HCT116 (cell line): ENCODE results near the gene NUMB. TPM values are rescaled to one million over a fixed set of nuclear protein-coding genes. Genes with fewer than 3 reads are reported as not detected.

Experiments
- ATAC-seq: fragments of 200-7000 bp; cut with Tn5 transposase; 2 replicates; pipeline ENCODE4 v1.9.1; 2020; ENCODE audit warnings: mild to moderate bottlenecking, moderate library complexity
- BruUV-seq: library from RNA; stranded (reverse); fragments of 400-500 nt; replicated peaks from 2 replicates; lab custom pipeline; 2021; lab: Mats Ljungman, UMichigan
- CTCF ChIA-PET: fragments of 300-600 bp; sonication (Branson Sonifier 250); formaldehyde crosslinking; loops from one replicate; lab custom pipeline; 2021; ENCODE audit warnings: antibody characterized with exemption; lab: Charles Lee
- POLR2A ChIA-PET: fragments of 300-600, 350-600 bp; sonication (Branson Sonifier 250); formaldehyde crosslinking; loops from one replicate; lab custom pipeline; 2021; ENCODE audit warnings: antibody characterized with exemption; lab: Charles Lee
- RAD21 ChIA-PET, 2 experiments: fragments of 300-600 bp; sonication (Branson Sonifier 250); formaldehyde crosslinking; loops; one replicate each; lab custom pipeline; 2023; ENCODE audit warnings: low total read pairs in 2 of 2; ENCODE audit not compliant: uncharacterized antibody in 2 of 2, unreplicated experiment in 2 of 2, low non-redundant PET in 1 of 2; lab: Charles Lee
- DNase-seq: peaks from one replicate; pipeline ENCODE4 v3.0.0-alpha.2; 2010; ENCODE audit warnings: low read depth, low spot score
- H2AFZ ChIP-seq: fragments of 200-600 bp; shearing (Covaris generic), sonication (generic); 2 replicates; pipeline ENCODE4 v1.6.1; 2017; ENCODE audit warnings: low read depth, mixed run types, mixed read lengths, antibody characterized with exemption, low read length; ENCODE audit not compliant: poor library complexity, severe bottlenecking
- H3K27ac ChIP-seq: 2 replicates; pipeline ENCODE4 v1.5.1; 2012; ENCODE audit warnings: low read depth, low read length
- H3K27me3 ChIP-seq: fragments of 200-600 bp; sonication (generic); 2 replicates; pipeline ENCODE4 v1.6.1; 2016; ENCODE audit warnings: mixed run types, low read length, mixed read lengths; ENCODE audit not compliant: insufficient read depth
- H3K36me3 ChIP-seq, 2 experiments: fragments of 200-500 bp in 1 of 2; fragments of 200-600 bp in 1 of 2; sonication (Bioruptor generic) in 1 of 2; sonication (generic) in 1 of 2; 2 replicates each; pipeline versions ENCODE4 v1.5.1 to v1.6.1; 2014 to 2016; ENCODE audit warnings: low read length in 2 of 2, inconsistent platforms in 1 of 2, mixed read lengths in 1 of 2, mixed run types in 1 of 2; ENCODE audit not compliant: insufficient read depth in 2 of 2, control insufficient read depth in 1 of 2
- H3K4me1 ChIP-seq, 2 experiments: fragments of 200-600 bp in 1 of 2; sonication (generic) in 1 of 2; 2 replicates each; pipeline versions ENCODE4 v1.5.1 to v1.6.1; 2012 to 2017; ENCODE audit warnings: low read length in 2 of 2, inconsistent platforms in 1 of 2, mild to moderate bottlenecking in 1 of 2, mixed read lengths in 1 of 2, mixed run types in 1 of 2, moderate library complexity in 1 of 2; ENCODE audit not compliant: insufficient read depth in 2 of 2, control insufficient read depth in 1 of 2
- H3K4me2 ChIP-seq: fragments of 200-600 bp; sonication (generic); 2 replicates; pipeline ENCODE4 v1.6.1; 2017; ENCODE audit warnings: mixed run types, low read length, mixed read lengths
- H3K4me3 ChIP-seq, 2 experiments: fragments of 200-600 bp in 1 of 2; sonication (generic) in 1 of 2; replicated peaks in 1 of 2; 2 replicates each; pipeline ENCODE4 v1.5.1; 2011 to 2016; ENCODE audit warnings: low read length in 2 of 2, control low read depth in 1 of 2, low read depth in 1 of 2, mild to moderate bottlenecking in 1 of 2, mixed read lengths in 1 of 2, mixed run types in 1 of 2
- H3K79me2 ChIP-seq: fragments of 200-600 bp; sonication (generic); 2 replicates; pipeline ENCODE4 v1.6.1; 2017; ENCODE audit warnings: mild to moderate bottlenecking, mixed run types, low read length, moderate library complexity, mixed read lengths; ENCODE audit not compliant: insufficient read depth
- H3K9ac ChIP-seq: fragments of 200-600 bp; sonication (generic); 2 replicates; pipeline ENCODE4 v1.6.1; 2016; ENCODE audit warnings: low read length, mixed read lengths
- H3K9me2 ChIP-seq: fragments of 200-600 bp; sonication (generic), shearing (Covaris generic); 2 replicates; pipeline ENCODE4 v1.6.1; 2017; ENCODE audit warnings: mixed run types, mild to moderate bottlenecking, moderate library complexity; ENCODE audit not compliant: insufficient read depth
- H3K9me3 ChIP-seq, 2 experiments: fragments of 200-500 bp in 1 of 2; fragments of 200-600 bp in 1 of 2; sonication (Bioruptor generic) in 1 of 2; sonication (generic) in 1 of 2; 2 replicates each; pipeline ENCODE4 v1.6.1; 2014 to 2017; ENCODE audit warnings: low read length in 2 of 2, mixed read lengths in 2 of 2, inconsistent platforms in 1 of 2, low read depth in 1 of 2, mild to moderate bottlenecking in 1 of 2, mixed run types in 1 of 2, moderate library complexity in 1 of 2; ENCODE audit not compliant: control insufficient read depth in 1 of 2, insufficient read depth in 1 of 2
- H4K20me1 ChIP-seq: fragments of 200-600 bp; sonication (generic), shearing (Covaris generic); 2 replicates; pipeline ENCODE4 v1.6.1; 2017; ENCODE audit warnings: mixed run types, mild to moderate bottlenecking, moderate library complexity; ENCODE audit not compliant: insufficient read depth
- ELF1 ChIP-seq: IDR thresholded peaks from 2 replicates; pipeline ENCODE4 v1.6.1; 2012; ENCODE audit warnings: low read depth, borderline replicate concordance
- EZH2 ChIP-seq: fragments of 200-600 bp; sonication (generic); IDR thresholded peaks from 2 replicates; pipeline ENCODE4 v1.6.1; 2017; ENCODE audit warnings: antibody characterized with exemption, mixed run types
- EZH2phosphoT487 ChIP-seq: fragments of 200-600 bp; IDR thresholded peaks from 2 replicates; pipeline ENCODE4 v1.6.1; 2018; ENCODE audit warnings: antibody characterized with exemption, borderline replicate concordance
- FOSL1 ChIP-seq: IDR thresholded peaks from 2 replicates; pipeline ENCODE4 v1.6.1; 2012; ENCODE audit warnings: low read depth
- POLR2AphosphoS5 ChIP-seq: IDR thresholded peaks from 2 replicates; pipeline ENCODE4 v1.6.1; 2011; ENCODE audit warnings: mild to moderate bottlenecking, low read depth, low read length, moderate library complexity
- SIN3A ChIP-seq: IDR thresholded peaks from 2 replicates; pipeline ENCODE4 v1.6.1; 2012; ENCODE audit warnings: low read depth
- SP1 ChIP-seq: IDR thresholded peaks from 2 replicates; pipeline ENCODE4 v1.6.1; 2012; ENCODE audit warnings: low read depth
- SRF ChIP-seq: IDR thresholded peaks from 2 replicates; pipeline ENCODE4 v1.6.1; 2012; ENCODE audit warnings: low read depth
- TCF7L2 ChIP-seq: IDR thresholded peaks from 2 replicates; pipeline ENCODE4 v1.7.0; 2011; ENCODE audit warnings: borderline replicate concordance, inconsistent platforms; ENCODE audit not compliant: insufficient read depth, insufficient read length; ENCODE audit errors: extremely low read depth
- ZNF274 ChIP-seq: fragments of 200-500 bp; sonication (Bioruptor generic); IDR thresholded peaks from 2 replicates; pipeline ENCODE4 v1.6.1; 2014; ENCODE audit warnings: mild to moderate bottlenecking, low read depth, low read length, inconsistent platforms
- intact Hi-C: fragments of 100-400 bp; cut with micrococcal nuclease; formaldehyde crosslinking; loops from 2 replicates; pipeline ENCODE4 v1.10.0; 2022
- total RNA-seq: library from RNA; stranded (reverse); gene quantifications from one replicate; pipeline ENCODE4 v1.2.1, GENCODE V29; 2021; ENCODE audit not compliant: unreplicated experiment
- TF ChIP-seq, protein P1 (sequence below), 3 experiments: fragments of 200-600 bp in 1 of 3; sonication (generic) in 1 of 3; IDR thresholded peaks in 2 of 3; conservative IDR thresholded peaks in 1 of 3; 2 replicates each; pipeline ENCODE4 v1.5.1; 2012 to 2017; ENCODE audit warnings: low read depth in 2 of 3, low read length in 2 of 3, antibody characterized with exemption in 1 of 3, borderline replicate concordance in 1 of 3, control low read depth in 1 of 3, mild to moderate bottlenecking in 1 of 3, mixed read lengths in 1 of 3, mixed run types in 1 of 3, moderate library complexity in 1 of 3; ENCODE audit not compliant: insufficient read depth in 1 of 3
- TF ChIP-seq, protein P2 (sequence below): IDR thresholded peaks from 2 replicates; pipeline ENCODE4 v1.6.1; 2011; ENCODE audit warnings: mild to moderate bottlenecking, low read length, moderate library complexity; ENCODE audit not compliant: insufficient replicate concordance; ENCODE audit errors: extremely low read depth

The NUMB gene
- total RNA-seq, 1 experiment from 2014 or later: 43.0 TPM

DNA sequence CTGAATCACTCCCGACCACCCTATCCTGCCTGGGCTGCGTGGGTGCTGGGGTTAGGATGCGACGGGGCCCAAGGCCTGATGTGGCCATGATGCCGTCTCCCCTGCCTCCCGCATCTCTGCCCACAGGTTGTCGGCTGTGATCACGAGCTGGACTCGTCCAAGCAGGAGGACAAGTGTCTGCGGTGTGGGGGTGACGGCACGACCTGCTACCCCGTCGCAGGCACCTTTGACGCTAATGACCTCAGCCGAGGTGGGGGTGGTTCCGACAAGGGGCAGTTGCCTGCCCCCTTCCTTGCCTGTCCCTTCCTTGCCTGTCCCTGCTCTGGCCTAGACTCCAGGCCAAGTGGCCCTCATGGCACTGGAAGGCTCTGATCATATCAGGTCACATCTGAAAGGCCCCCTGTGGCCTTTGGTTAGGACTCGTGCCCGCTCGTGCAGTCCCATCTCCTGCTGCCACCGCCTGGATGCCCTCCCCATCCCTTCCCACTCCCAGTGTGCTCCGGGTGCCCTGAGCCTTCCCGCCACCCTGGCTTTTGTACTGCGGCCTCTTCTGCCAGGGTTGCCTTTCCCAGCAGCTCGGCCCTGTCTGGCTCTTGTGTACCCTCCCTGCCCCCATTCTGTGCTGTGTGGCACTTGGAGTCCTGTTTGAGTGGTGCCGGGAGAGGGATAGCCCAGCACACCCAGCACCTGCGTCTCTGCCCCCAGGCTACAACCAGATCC is 207.4 kb downstream of the NUMB start:
- TF ChIP-seq EZH2phosphoT487: no peak
- TF ChIP-seq SIN3A: no peak
- no peak for TF ChIP-seq EZH2
- TF ChIP-seq POLR2AphosphoS5: no peak
- TF ChIP-seq, protein P1, sequence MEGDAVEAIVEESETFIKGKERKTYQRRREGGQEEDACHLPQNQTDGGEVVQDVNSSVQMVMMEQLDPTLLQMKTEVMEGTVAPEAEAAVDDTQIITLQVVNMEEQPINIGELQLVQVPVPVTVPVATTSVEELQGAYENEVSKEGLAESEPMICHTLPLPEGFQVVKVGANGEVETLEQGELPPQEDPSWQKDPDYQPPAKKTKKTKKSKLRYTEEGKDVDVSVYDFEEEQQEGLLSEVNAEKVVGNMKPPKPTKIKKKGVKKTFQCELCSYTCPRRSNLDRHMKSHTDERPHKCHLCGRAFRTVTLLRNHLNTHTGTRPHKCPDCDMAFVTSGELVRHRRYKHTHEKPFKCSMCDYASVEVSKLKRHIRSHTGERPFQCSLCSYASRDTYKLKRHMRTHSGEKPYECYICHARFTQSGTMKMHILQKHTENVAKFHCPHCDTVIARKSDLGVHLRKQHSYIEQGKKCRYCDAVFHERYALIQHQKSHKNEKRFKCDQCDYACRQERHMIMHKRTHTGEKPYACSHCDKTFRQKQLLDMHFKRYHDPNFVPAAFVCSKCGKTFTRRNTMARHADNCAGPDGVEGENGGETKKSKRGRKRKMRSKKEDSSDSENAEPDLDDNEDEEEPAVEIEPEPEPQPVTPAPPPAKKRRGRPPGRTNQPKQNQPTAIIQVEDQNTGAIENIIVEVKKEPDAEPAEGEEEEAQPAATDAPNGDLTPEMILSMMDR (IDR thresholded peaks at IDR 0.05 in 2 of 3, conservative IDR thresholded peaks at IDR 0.05 in 1 of 3; ENCODE audit: borderline replicate concordance in 1 of 3, insufficient read depth in 1 of 3, low read depth in 2 of 3, low read length in 2 of 3): no peak
- TF ChIP-seq, all 23 proteins: peak for 0
- Histone ChIP-seq H3K27ac (no peak overlapping the region), H2AFZ (no peak overlapping the region), H4K20me1 (no peaks in the 10 kb centered on the region), H3K9me3 (no peaks in the 10 kb centered on the region), H3K4me2 (no peak overlapping the region), H3K9me2 (no peaks in the 10 kb centered on the region), H3K4me1 (no peaks in the 10 kb centered on the region), H3K27me3 (no peaks in the 10 kb centered on the region), H3K9ac (no peak overlapping the region), H3K4me3 (no peak overlapping the region), H3K36me3 (no peaks in the 10 kb centered on the region; a peak in 1 of 4 replicates), H3K79me2 (no peaks in the 10 kb centered on the region)
- intact Hi-C loops: no loop called here
- ATAC-seq (no peak), DNase-seq (no peak)
- BruUV-seq: no TSS peak
- CTCF ChIA-PET: no interaction called here
- RAD21 ChIA-PET: no interaction called here
- POLR2A ChIA-PET: no interaction called here

DNA sequence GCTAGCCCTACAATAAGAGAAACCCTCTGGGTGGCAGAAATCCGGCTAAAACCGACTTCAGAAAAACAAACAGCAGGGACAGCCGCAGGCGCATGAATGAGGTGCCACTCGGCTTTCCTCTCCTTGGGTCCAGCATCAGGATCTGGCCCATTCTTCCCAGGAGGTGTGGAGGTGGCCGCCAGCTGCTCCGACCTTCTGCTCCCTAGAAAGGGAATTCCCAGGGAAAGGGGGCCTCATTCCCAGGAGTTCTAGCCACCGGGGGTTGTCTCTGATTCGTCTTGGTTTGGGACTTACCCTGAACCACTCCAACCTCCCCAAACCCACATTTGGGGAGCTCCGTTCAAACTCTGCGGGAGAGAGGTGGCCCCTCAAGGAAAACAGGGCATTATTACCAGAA is 208.0 kb downstream of the NUMB start:
- intact Hi-C loops: no loop called here
- POLR2A ChIA-PET: no interaction called here
- Histone ChIP-seq H3K9me3 (no peaks in the 10 kb centered on the region), H3K4me1 (no peaks in the 10 kb centered on the region), H4K20me1 (no peaks in the 10 kb centered on the region), H3K27ac (no peak overlapping the region), H3K27me3 (no peaks in the 10 kb centered on the region), H3K9me2 (no peaks in the 10 kb centered on the region), H3K4me3 (no peak overlapping the region), H3K9ac (no peak overlapping the region), H3K36me3 (no peaks in the 10 kb centered on the region; a peak in 1 of 4 replicates), H2AFZ (no peak overlapping the region), H3K4me2 (no peak overlapping the region), H3K79me2 (no peaks in the 10 kb centered on the region)
- DNase-seq (no peak), ATAC-seq (no peak)
- CTCF ChIA-PET: no interaction called here
- no TSS peak for BruUV-seq
- RAD21 ChIA-PET: no interaction called here
- TF ChIP-seq FOSL1 (no peak), TCF7L2 (no peak), SRF (no peak), SIN3A (no peak), SP1 (no peak), ZNF274 (no peak), ELF1 (no peak)
- TF ChIP-seq, protein P1 (IDR thresholded peaks at IDR 0.05 in 2 of 3, conservative IDR thresholded peaks at IDR 0.05 in 1 of 3; ENCODE audit: borderline replicate concordance in 1 of 3, insufficient read depth in 1 of 3, low read depth in 2 of 3, low read length in 2 of 3): no peak
- TF ChIP-seq, protein P2, sequence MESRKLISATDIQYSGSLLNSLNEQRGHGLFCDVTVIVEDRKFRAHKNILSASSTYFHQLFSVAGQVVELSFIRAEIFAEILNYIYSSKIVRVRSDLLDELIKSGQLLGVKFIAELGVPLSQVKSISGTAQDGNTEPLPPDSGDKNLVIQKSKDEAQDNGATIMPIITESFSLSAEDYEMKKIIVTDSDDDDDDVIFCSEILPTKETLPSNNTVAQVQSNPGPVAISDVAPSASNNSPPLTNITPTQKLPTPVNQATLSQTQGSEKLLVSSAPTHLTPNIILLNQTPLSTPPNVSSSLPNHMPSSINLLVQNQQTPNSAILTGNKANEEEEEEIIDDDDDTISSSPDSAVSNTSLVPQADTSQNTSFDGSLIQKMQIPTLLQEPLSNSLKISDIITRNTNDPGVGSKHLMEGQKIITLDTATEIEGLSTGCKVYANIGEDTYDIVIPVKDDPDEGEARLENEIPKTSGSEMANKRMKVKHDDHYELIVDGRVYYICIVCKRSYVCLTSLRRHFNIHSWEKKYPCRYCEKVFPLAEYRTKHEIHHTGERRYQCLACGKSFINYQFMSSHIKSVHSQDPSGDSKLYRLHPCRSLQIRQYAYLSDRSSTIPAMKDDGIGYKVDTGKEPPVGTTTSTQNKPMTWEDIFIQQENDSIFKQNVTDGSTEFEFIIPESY: no peak
